A549 (cell line): ENCODE measurements around the gene CAPSL.

Source experiments
- ATOH8 ChIP-seq: fragments of 250-450 bp; sonication (Bioruptor Pico); IDR thresholded peaks from 2 replicates; pipeline ENCODE4 v1.5.0; 2020; ENCODE audit warnings: low read depth, mild to moderate bottlenecking, moderate library complexity
- CBX8 ChIP-seq: fragments of 200-600 bp; sonication (generic); IDR thresholded peaks from 2 replicates; pipeline ENCODE4 v1.6.1; 2016
- CHD4 ChIP-seq: fragments of 200-600 bp; sonication (generic); IDR thresholded peaks from 2 replicates; pipeline ENCODE4 v1.6.1; 2016; ENCODE audit warnings: antibody characterized with exemption, mild to moderate bottlenecking, borderline replicate concordance
- CTCF ChIP-seq: fragments of >200 bp; sonication (Bioruptor Twin); formaldehyde crosslinking; IDR thresholded peaks from 3 replicates; pipeline ENCODE4 v1.5.1; 2016
- EP300 ChIP-seq, 2 experiments: fragments of >200 bp; sonication (Bioruptor Twin); formaldehyde crosslinking; IDR thresholded peaks; 2 replicates in 1 of 2; 3 replicates in 1 of 2; pipeline ENCODE4 v1.6.1; 2016 to 2017
- JUNB ChIP-seq: fragments of >200 bp; sonication (Bioruptor Twin); formaldehyde crosslinking; IDR thresholded peaks from 2 replicates; pipeline ENCODE4 v1.6.1; 2016
- MAX ChIP-seq: IDR thresholded peaks from 2 replicates; pipeline ENCODE4 v1.6.1; 2012
- NFE2L2 ChIP-seq: fragments of 150-350 bp; conservative IDR thresholded peaks from 2 replicates; pipeline ENCODE4 v1.6.1; 2014; ENCODE audit warnings: low read length
- PHF8 ChIP-seq: fragments of 200-600 bp; sonication (generic); IDR thresholded peaks from 2 replicates; pipeline ENCODE4 v1.6.1; 2016; ENCODE audit warnings: low read depth, mild to moderate bottlenecking, antibody characterized with exemption, moderate library complexity, borderline replicate concordance
- POLR2A ChIP-seq: IDR thresholded peaks from 2 replicates; pipeline ENCODE4 v1.6.1; 2012; ENCODE audit warnings: mild to moderate bottlenecking, low read length
- RAD21 ChIP-seq, 2 experiments: fragments of >200 bp in 1 of 2; sonication (Bioruptor Twin) in 1 of 2; formaldehyde crosslinking in 1 of 2; IDR thresholded peaks in 1 of 2; conservative IDR thresholded peaks in 1 of 2; 2 replicates in 1 of 2; 3 replicates in 1 of 2; pipeline ENCODE4 v1.6.1; 2012 to 2018; ENCODE audit warnings: inconsistent platforms in 1 of 2
- SMC3 ChIP-seq: fragments of >200 bp; sonication (Bioruptor Twin); formaldehyde crosslinking; IDR thresholded peaks from 3 replicates; pipeline ENCODE4 v1.6.1; 2018; ENCODE audit warnings: inconsistent platforms
- ZFP36 ChIP-seq: fragments of 450-650 bp; IDR thresholded peaks from 2 replicates; pipeline ENCODE4 v1.6.1; 2014; ENCODE audit warnings: borderline replicate concordance; ENCODE audit not compliant: partially characterized antibody

DNA sequence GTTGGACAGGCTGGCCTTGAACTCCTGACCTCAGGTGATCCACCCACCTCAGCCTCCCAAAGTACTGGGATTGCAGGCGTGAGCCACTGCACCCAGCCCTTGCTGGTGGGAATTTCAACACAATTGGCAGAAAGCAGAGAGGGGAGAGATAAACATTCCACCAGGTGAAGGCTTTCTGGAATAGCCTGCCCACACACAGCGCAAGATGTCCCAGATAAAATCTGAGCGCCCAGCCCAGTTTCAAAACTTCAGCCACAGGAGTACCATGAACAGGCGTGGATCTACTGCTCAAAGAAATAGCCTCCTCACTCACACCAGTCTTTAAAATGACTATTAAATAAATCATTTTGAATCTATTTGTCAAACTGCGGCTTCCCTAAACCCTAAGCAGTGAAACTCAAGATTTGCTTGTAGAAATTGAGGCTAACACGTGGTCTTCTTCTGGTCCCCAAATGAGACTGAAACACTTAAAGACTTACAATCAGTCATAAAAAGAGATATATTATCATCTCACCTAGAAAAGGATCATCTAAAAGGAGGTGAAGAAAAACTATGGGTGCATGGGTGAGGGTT is 34.7 kb downstream of the CAPSL start:
- no peak for TF ChIP-seq MAX
- TF ChIP-seq POLR2A = no peak
- TF ChIP-seq ATOH8 (CRISPR knock-in tag) = no peak
- no peak for TF ChIP-seq CTCF
- TF ChIP-seq PHF8 = no peak
- no peak for TF ChIP-seq SMC3
- TF ChIP-seq EP300 (IDR thresholded peaks at IDR 0.05) = no peak
- no peak for TF ChIP-seq CBX8
- no peak for TF ChIP-seq RAD21 (conservative IDR thresholded peaks at IDR 0.05 in 1 of 2, IDR thresholded peaks at IDR 0.05 in 1 of 2)
- TF ChIP-seq NFE2L2 = no peak
- TF ChIP-seq ZFP36 = no peak
- TF ChIP-seq JUNB = no peak
- no peak for TF ChIP-seq CHD4
